Activated CD8-positive, alpha-beta memory T cell treated with anti-CD3 and anti-CD28 coated beads, Interleukin-2, amount 10 ng/mL, durations not matched to agents 7 days and 5 days (primary cell): ENCODE results near the gene POLE. TPM values are rescaled to one million over a fixed set of nuclear protein-coding genes. Genes with fewer than 3 reads are reported as not detected.

Experiments used
- ATAC-seq: fragments of 150-1000 bp; cut with Tn5 transposase; one replicate; pipeline ENCODE4 v1.10.0; 2021; ENCODE audit warnings: moderate library complexity
- CTCF ChIA-PET: fragments of 350-600 bp; sonication (Branson Sonifier 250); formaldehyde crosslinking; loops from one replicate; lab custom pipeline; 2021; ENCODE audit warnings: antibody characterized with exemption; lab: Charles Lee
- DNase-seq: peaks from one replicate; pipeline ENCODE4 v3.0.0-alpha.2; 2020
- H3K27ac Mint-ChIP-seq: one replicate; pipeline ENCODE4 v1.8.0; 2021; ENCODE audit warnings: mild to moderate bottlenecking, mixed read lengths
- H3K27me3 Mint-ChIP-seq: one replicate; pipeline ENCODE4 v1.8.0; 2021; ENCODE audit warnings: mixed read lengths
- H3K36me3 Mint-ChIP-seq: one replicate; pipeline ENCODE4 v1.8.0; 2021; ENCODE audit warnings: mild to moderate bottlenecking, mixed read lengths
- H3K4me1 Mint-ChIP-seq: one replicate; pipeline ENCODE4 v1.8.0; 2021; ENCODE audit warnings: mixed read lengths
- H3K4me3 Mint-ChIP-seq: one replicate; pipeline ENCODE4 v1.8.0; 2021; ENCODE audit warnings: mild to moderate bottlenecking, moderate library complexity, mixed read lengths
- H3K9me3 Mint-ChIP-seq: one replicate; pipeline ENCODE4 v1.8.0; 2022; ENCODE audit warnings: low read depth, mixed read lengths
- total RNA-seq, 2 experiments: library from RNA; stranded (reverse); gene quantifications; one replicate each; pipeline ENCODE4 v1.2.3, GENCODE V29; 2021

POLE gene
- total RNA-seq, 2 experiments from 2014 or later, result 170 to 221 TPM

DNA sequence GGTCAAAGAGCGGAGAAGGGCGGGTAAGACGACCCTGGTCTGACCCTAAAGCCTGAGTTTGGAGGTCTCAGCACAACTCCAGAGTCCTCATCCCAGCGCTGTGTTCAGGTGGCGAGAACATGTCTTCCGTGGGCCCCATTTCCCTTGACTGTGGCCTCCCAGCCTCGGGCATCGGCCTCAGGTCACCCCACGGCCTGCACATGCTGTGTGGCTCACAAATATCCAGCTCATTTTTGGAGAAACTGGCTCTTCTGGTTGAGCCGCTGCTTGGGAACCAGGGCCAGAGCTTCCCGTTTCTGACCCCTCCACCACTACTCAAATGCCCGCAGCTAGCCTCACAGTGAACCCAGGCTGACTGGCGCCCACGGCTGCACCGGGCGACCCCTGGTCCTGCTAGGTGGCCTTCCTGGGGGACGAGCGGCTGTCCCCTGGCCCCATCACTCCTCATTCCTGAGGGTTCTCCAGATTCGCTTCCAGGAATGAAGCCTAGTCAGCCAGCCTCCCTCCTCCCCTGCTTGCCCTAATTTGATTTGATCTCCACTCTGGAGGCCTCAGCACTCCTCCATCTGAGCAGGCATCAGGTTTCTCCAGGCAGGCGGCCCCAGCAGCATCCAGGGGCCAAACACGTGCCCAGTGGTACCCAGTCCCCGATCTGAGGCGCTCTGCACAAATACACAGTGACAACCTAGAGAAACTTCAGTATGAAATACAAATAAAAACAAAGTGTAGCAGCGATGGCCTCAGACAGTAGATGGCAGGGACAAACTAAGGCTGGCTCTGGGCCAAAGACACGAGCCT is 63.9 kb downstream of the POLE start:
- Mint-ChIP-seq H3K4me1 (peaks cover 2% of the 10 kb centered on the region), H3K9me3 (no peaks in the 10 kb centered on the region), H3K27me3 (peaks cover 4% of the 10 kb centered on the region), H3K36me3 (peaks cover 8% of the 10 kb centered on the region), H3K4me3 (no peak overlapping the region), H3K27ac (no peak overlapping the region)
- DNase-seq (no peak), ATAC-seq (no peak)
- CTCF ChIA-PET, result no interaction called here

DNA sequence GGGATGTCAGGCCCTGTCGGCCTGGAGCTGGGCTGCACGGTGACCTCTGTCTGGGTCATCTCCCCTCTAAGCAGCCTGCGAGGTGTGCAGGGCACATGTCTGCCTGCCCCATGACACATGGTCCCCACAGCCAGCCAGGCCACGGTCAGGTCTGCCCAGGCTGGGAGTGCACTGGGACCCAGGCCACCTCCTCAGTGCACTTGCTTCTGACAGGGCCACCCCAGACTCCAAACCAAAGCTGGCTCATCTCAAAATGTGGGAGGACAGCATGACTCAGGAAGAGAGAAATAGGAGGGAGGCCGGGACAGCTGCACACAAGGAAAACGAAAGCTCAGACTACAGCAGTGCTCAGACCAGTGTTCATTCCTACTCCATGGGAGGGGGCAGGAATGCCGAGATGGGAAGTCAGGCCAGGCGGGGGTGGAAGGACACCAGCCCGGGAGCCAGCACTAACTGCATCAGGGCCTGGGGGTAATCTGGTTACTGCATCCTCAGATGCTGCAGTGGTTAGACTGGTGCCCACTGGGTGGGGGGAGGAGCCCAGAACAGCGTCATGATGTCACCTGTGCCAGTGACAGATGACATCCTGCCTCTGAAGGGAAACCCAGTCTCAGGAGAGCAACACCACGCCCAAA is 64.6 kb downstream of the POLE start:
- no peak for DNase-seq
- ATAC-seq, result peak; percentile 24
- peak overlapping the region; percentile 27 for H3K27ac Mint-ChIP-seq
- H3K4me1 Mint-ChIP-seq, result peaks cover 2% of the 10 kb centered on the region
- H3K36me3 Mint-ChIP-seq, result peaks cover 15% of the 10 kb centered on the region
- no peak overlapping the region for H3K4me3 Mint-ChIP-seq
- peaks cover 11% of the 10 kb centered on the region for H3K27me3 Mint-ChIP-seq
- CTCF ChIA-PET, result no interaction called here
- peaks cover 6% of the 10 kb centered on the region for H3K9me3 Mint-ChIP-seq

GRCh38 chr12:132621657-132622435 is 65.3 kb downstream of the POLE start:
- no peak overlapping the region for H3K4me3 Mint-ChIP-seq
- peaks cover 17% of the 10 kb centered on the region for H3K27me3 Mint-ChIP-seq
- H3K9me3 Mint-ChIP-seq, result peaks cover 7% of the 10 kb centered on the region
- CTCF ChIA-PET, result no interaction called here
- H3K36me3 Mint-ChIP-seq, result peaks cover 18% of the 10 kb centered on the region
- ATAC-seq (no peak), DNase-seq (no peak)
- H3K4me1 Mint-ChIP-seq, result peaks cover 2% of the 10 kb centered on the region
- H3K27ac Mint-ChIP-seq, result no peak overlapping the region

- Mint-ChIP-seq H3K36me3 (peaks cover 19% of the 10 kb centered on the region), H3K9me3 (peaks cover 10% of the 10 kb centered on the region), H3K27ac (no peak overlapping the region), H3K27me3 (peaks cover 21% of the 10 kb centered on the region), H3K4me3 (no peak overlapping the region), H3K4me1 (peaks cover 2% of the 10 kb centered on the region)
- ATAC-seq (no peak), DNase-seq (no peak)
- CTCF ChIA-PET, result no interaction called here
Observed at GRCh38 chr12:132620899-132621656, 66.1 kb downstream of the POLE start.

GRCh38 chr12:132620113-132620898 is 66.8 kb downstream of the POLE start:
- Mint-ChIP-seq H3K4me3 (no peak overlapping the region), H3K27ac (no peak overlapping the region), H3K4me1 (peaks cover 2% of the 10 kb centered on the region), H3K36me3 (peaks cover 17% of the 10 kb centered on the region), H3K27me3 (peaks cover 21% of the 10 kb centered on the region), H3K9me3 (peaks cover 10% of the 10 kb centered on the region)
- CTCF ChIA-PET, result interaction anchor here (1.5 kb wide), 1 partner anchor 18 kb away, joined by 4 read pairs; no protein-coding TSS in a partner anchor
- DNase-seq (no peak), ATAC-seq (no peak)

DNA sequence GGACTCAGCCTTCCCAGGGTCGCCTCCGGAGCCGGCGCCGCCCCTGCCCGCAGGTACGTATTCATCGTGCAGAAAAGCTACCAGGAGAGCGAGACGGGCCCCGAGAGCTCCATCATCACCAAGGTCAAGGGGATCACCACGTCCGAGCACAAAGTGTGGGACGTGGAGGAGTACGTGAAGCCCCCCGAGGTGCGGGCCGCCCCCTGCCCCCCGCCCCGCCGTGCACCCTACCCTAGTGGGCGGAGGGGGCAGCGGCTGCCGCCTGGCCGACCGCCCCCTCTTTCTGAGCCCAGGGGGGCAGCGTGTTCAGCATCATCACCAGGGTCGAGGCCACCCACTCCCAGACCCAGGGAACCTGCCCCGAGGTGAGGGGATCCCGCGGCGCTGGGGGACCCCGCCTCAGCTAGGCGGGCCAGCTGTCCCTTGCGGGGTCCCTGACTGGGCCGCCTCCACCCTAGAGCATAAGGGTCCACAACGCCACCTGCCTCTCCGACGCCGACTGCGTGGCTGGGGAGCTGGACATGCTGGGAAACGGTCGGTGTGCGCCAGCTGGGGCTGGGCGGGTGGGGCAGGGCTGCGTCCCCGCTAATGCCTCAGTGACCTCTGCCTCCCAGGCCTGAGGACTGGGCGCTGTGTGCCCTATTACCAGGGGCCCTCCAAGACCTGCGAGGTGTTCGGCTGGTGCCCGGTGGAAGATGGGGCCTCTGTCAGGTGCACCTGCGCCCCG is 67.6 kb downstream of the POLE start:
- peaks cover 10% of the 10 kb centered on the region for H3K9me3 Mint-ChIP-seq
- no peak overlapping the region for H3K4me3 Mint-ChIP-seq
- no peak overlapping the region for H3K27ac Mint-ChIP-seq
- peaks cover 13% of the 10 kb centered on the region for H3K36me3 Mint-ChIP-seq
- CTCF ChIA-PET, result interaction anchor here (1.5 kb wide), 1 partner anchor 19 kb away, joined by 4 read pairs; no protein-coding TSS in a partner anchor
- DNase-seq (no peak), ATAC-seq (no peak)
- H3K27me3 Mint-ChIP-seq, result peaks cover 23% of the 10 kb centered on the region
- peaks cover 2% of the 10 kb centered on the region for H3K4me1 Mint-ChIP-seq

DNA sequence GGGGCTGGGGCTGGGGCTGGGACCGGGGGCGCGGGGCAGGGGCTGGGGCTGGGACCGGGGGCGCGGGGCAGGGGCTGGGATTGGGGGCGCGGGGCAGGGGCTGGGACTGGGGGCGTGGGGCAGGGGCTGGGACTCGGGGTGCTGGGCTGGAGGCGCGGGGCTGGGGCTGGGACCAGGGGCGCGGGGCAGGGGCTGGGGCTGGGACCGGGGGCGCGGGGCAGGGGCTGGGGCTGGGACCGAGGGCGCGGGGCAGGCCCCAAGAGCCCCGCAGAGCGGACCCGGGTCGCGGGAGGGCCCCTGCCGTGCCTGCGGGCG is 68.1 kb downstream of the POLE start:
- Mint-ChIP-seq H3K36me3 (peaks cover 13% of the 10 kb centered on the region), H3K4me3 (no peak overlapping the region)
- CTCF ChIA-PET, result interaction anchor here (1.5 kb wide), 1 partner anchor 20 kb away, joined by 4 read pairs; no protein-coding TSS in a partner anchor

DNA sequence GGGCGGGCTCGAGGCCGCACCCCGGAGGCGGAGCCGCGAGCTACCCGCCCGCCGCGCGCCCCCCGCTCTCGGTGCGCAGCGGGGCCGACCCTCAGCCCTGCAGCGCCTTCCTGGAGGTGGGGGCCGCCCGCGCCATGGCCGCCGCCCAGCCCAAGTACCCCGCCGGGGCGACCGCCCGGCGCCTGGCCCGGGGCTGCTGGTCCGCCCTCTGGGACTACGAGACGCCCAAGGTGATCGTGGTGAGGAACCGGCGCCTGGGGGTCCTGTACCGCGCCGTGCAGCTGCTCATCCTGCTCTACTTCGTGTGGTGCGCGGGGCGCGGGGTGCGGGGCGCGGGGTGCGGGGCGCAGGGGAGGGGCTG is 68.5 kb downstream of the POLE start, which contains the start of gene P2RX2:
Gene P2RX2, plus strand, starts transcription at position 94 of the 361 bp plus-strand sequence. Its CDS starts 41 bp downstream, at position 135.
- CTCF ChIA-PET, result no interaction called here
- peak within 1 kb of the TSS; percentile 28 for H3K27ac Mint-ChIP-seq
- H3K36me3 Mint-ChIP-seq, result peaks cover 13% of the 10 kb centered on the region
- H3K9me3 Mint-ChIP-seq, result peaks cover 10% of the 10 kb centered on the region
- no peak within 1 kb of the TSS for H3K4me3 Mint-ChIP-seq
- DNase-seq (no peak), ATAC-seq (no peak)
- peaks cover 2% of the 10 kb centered on the region for H3K4me1 Mint-ChIP-seq
- peaks cover 23% of the 10 kb centered on the region for H3K27me3 Mint-ChIP-seq

More for the DNA sequence above, 68.1 kb downstream of the POLE start:
- peaks cover 10% of the 10 kb centered on the region for H3K9me3 Mint-ChIP-seq
- DNase-seq (no peak), ATAC-seq (no peak)
- H3K27me3 Mint-ChIP-seq, result peaks cover 23% of the 10 kb centered on the region
- H3K27ac Mint-ChIP-seq, result no peak overlapping the region
- H3K4me1 Mint-ChIP-seq, result peaks cover 2% of the 10 kb centered on the region

GRCh38 chr12:132617822-132618682 is 69.1 kb downstream of the POLE start:
- Mint-ChIP-seq H3K4me1 (peaks cover 2% of the 10 kb centered on the region), H3K4me3 (no peak overlapping the region), H3K27me3 (peaks cover 24% of the 10 kb centered on the region), H3K27ac (peak overlapping the region; percentile 28), H3K9me3 (peaks cover 10% of the 10 kb centered on the region), H3K36me3 (peaks cover 13% of the 10 kb centered on the region)
- no peak for DNase-seq
- ATAC-seq, result no peak
- CTCF ChIA-PET, result interaction anchor here (0.9 kb wide), 1 partner anchor 203 kb away, joined by 4 read pairs; no protein-coding TSS in a partner anchor

- Mint-ChIP-seq H3K27ac (no peak overlapping the region), H3K4me3 (no peak overlapping the region), H3K27me3 (peaks cover 29% of the 10 kb centered on the region), H3K36me3 (peaks cover 13% of the 10 kb centered on the region), H3K4me1 (no peaks in the 10 kb centered on the region), H3K9me3 (peaks cover 10% of the 10 kb centered on the region)
- ATAC-seq (no peak), DNase-seq (no peak)
- CTCF ChIA-PET, result interaction anchor here (0.9 to 1.4 kb wide), 2 partner anchors 22 to 202 kb away, joined by 4 to 6 read pairs; no protein-coding TSS in a partner anchor
Observed at GRCh38 chr12:132617135-132617701, 69.9 kb downstream of the POLE start.
